Measurements from ENCODE around the gene TMEM9.

DNA sequence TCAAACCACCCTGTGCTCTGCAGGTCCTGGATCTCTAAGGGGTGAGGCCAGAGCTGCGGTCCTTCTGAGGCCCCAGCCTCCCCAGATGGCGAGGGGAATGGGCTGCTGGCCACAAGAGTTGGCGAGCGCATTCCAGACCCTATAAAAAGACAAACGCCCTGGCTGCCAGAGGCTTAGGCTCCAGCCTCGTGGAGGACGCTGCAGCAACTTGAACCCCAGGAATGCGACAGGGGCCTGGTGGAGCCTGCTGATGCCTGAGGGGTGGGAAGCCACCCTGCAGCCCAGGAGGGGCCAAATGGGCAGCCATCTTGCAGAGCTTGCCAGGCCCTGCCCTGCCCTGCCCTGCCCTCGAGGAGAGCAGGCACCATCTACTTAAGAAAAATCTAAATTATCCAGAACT is 50.6 kb downstream of the TMEM9 start:
- TF ChIP-seq GATA3 (IDR thresholded peaks at IDR 0.05; ENCODE audit: low read depth, low read length) (no peak), GATA2 (IDR thresholded peaks at IDR 0.05; ENCODE audit: low read depth, low read length) (peak; percentile 24; the same call in 1 of the 2 replicates)
